Measurements from ENCODE around the gene PAGR1. TPM values are rescaled to one million over a fixed set of nuclear protein-coding genes. Genes with fewer than 3 reads are reported as not detected.
A peak's percentile ranks its signal among the peaks of the same experiment; 100 is the strongest.

Gene PAGR1
- polyA plus RNA-seq, 1 donor from 2014 or later: 86.8 TPM

GRCh38 chr16:29862383-29862883 is 46.5 kb downstream of the PAGR1 start:
- Histone ChIP-seq H3K36me3 (ENCODE audit: insufficient read depth, low read length) (no peaks in the 10 kb centered on the region), H3K4me2 (ENCODE audit: low read length) (peak overlapping the region; percentile 64), H3F3A (ENCODE audit: insufficient read depth, low read length, poor library complexity, severe bottlenecking) (no peaks in the 10 kb centered on the region), H3K9me2 (ENCODE audit: insufficient read depth, low read length) (no peaks in the 10 kb centered on the region), H4K20me1 (ENCODE audit: insufficient read depth) (no peaks in the 10 kb centered on the region), H3K27ac (ENCODE audit: low read length) (peak overlapping the region; percentile 82), H2AFZ (ENCODE audit: low read depth, low read length) (no peak overlapping the region), H3K9me3 (ENCODE audit: low read length) (no peaks in the 10 kb centered on the region), H3K9ac (ENCODE audit: low read length) (peak overlapping the region; percentile 86), H3K79me2 (replicated peaks; ENCODE audit: insufficient read depth, low read length) (peaks cover 6% of the 10 kb centered on the region), H3K27me3 (ENCODE audit: insufficient read depth, low read depth, low read length) (no peaks in the 10 kb centered on the region), H3K4me3 (ENCODE audit: low read length) (peak overlapping the region; percentile 90)
- TF ChIP-seq, protein P1, sequence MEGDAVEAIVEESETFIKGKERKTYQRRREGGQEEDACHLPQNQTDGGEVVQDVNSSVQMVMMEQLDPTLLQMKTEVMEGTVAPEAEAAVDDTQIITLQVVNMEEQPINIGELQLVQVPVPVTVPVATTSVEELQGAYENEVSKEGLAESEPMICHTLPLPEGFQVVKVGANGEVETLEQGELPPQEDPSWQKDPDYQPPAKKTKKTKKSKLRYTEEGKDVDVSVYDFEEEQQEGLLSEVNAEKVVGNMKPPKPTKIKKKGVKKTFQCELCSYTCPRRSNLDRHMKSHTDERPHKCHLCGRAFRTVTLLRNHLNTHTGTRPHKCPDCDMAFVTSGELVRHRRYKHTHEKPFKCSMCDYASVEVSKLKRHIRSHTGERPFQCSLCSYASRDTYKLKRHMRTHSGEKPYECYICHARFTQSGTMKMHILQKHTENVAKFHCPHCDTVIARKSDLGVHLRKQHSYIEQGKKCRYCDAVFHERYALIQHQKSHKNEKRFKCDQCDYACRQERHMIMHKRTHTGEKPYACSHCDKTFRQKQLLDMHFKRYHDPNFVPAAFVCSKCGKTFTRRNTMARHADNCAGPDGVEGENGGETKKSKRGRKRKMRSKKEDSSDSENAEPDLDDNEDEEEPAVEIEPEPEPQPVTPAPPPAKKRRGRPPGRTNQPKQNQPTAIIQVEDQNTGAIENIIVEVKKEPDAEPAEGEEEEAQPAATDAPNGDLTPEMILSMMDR (IDR thresholded peaks at IDR 0.05; ENCODE audit: poor library complexity, severe bottlenecking): no peak
- TF ChIP-seq REST (IDR thresholded peaks at IDR 0.05; ENCODE audit: borderline replicate concordance): no peak
- TF ChIP-seq SMC3 (conservative IDR thresholded peaks at IDR 0.05; ENCODE audit: poor library complexity): peak; percentile 14
- no peak for TF ChIP-seq TAF1 (IDR thresholded peaks at IDR 0.05; ENCODE audit: low read depth)
- no peak for TF ChIP-seq EZH2 (IDR thresholded peaks at IDR 0.05; ENCODE audit: borderline replicate concordance, insufficient read depth, low read length, poor library complexity, severe bottlenecking)
- TF ChIP-seq EP300 (conservative IDR thresholded peaks at IDR 0.05; ENCODE audit: poor library complexity, severe bottlenecking): no peak
- TF ChIP-seq MXI1 (conservative IDR thresholded peaks at IDR 0.05; ENCODE audit: poor library complexity, severe bottlenecking): no peak
- TF ChIP-seq POLR2AphosphoS5 (IDR thresholded peaks at IDR 0.05): no peak
- TF ChIP-seq RAD21 (conservative IDR thresholded peaks at IDR 0.05): no peak

GRCh38 chr16:29862884-29863668 is 47.1 kb downstream of the PAGR1 start, which contains the start of gene CDIPT:
CDIPT (minus strand) TSS chr16:29863226; CDS start chr16:29862857, 369 bp downstream.
- Histone ChIP-seq H3K27me3 (ENCODE audit: insufficient read depth, low read depth, low read length) (no peaks in the 10 kb centered on the region), H3K9me2 (ENCODE audit: insufficient read depth, low read length) (no peaks in the 10 kb centered on the region)
- TF ChIP-seq, protein P1 (IDR thresholded peaks at IDR 0.05; ENCODE audit: poor library complexity, severe bottlenecking): peak; percentile 97
- TF ChIP-seq RAD21 (conservative IDR thresholded peaks at IDR 0.05): peak; percentile 15
- TF ChIP-seq MXI1 (conservative IDR thresholded peaks at IDR 0.05; ENCODE audit: poor library complexity, severe bottlenecking): peak; percentile 88
- peak; percentile 62 for TF ChIP-seq EP300 (conservative IDR thresholded peaks at IDR 0.05; ENCODE audit: poor library complexity, severe bottlenecking)
- TF ChIP-seq EZH2 (IDR thresholded peaks at IDR 0.05; ENCODE audit: borderline replicate concordance, insufficient read depth, low read length, poor library complexity, severe bottlenecking): no peak
- TF ChIP-seq SMC3 (conservative IDR thresholded peaks at IDR 0.05; ENCODE audit: poor library complexity): peak; percentile 13
- no peak for TF ChIP-seq REST (IDR thresholded peaks at IDR 0.05; ENCODE audit: borderline replicate concordance)
- peak; percentile 71 for TF ChIP-seq POLR2AphosphoS5 (IDR thresholded peaks at IDR 0.05)
- TF ChIP-seq TAF1 (IDR thresholded peaks at IDR 0.05; ENCODE audit: low read depth): peak; percentile 51

More at GRCh38 chr16:29862884-29863668, 47.1 kb downstream of the PAGR1 start, which contains the start of gene CDIPT:
- peak within 1 kb of the TSS; percentile 82 for H3K27ac ChIP-seq (ENCODE audit: low read length)
- no peaks in the 10 kb centered on the region for H4K20me1 ChIP-seq (ENCODE audit: insufficient read depth)
- H3F3A ChIP-seq (ENCODE audit: insufficient read depth, low read length, poor library complexity, severe bottlenecking): no peaks in the 10 kb centered on the region
- peak within 1 kb of the TSS; percentile 34 for H2AFZ ChIP-seq (ENCODE audit: low read depth, low read length)
- peaks cover 6% of the 10 kb centered on the region for H3K79me2 ChIP-seq (replicated peaks; ENCODE audit: insufficient read depth, low read length)
- H3K4me2 ChIP-seq (ENCODE audit: low read length): peak within 1 kb of the TSS; percentile 64
- peak within 1 kb of the TSS; percentile 86 for H3K9ac ChIP-seq (ENCODE audit: low read length)
- no peaks in the 10 kb centered on the region for H3K9me3 ChIP-seq (ENCODE audit: low read length)
- no peaks in the 10 kb centered on the region for H3K36me3 ChIP-seq (ENCODE audit: insufficient read depth, low read length)
- H3K4me3 ChIP-seq (ENCODE audit: low read length): peak within 1 kb of the TSS; percentile 90
